Cardiac muscle cell (in vitro differentiated cells and primary cell): ENCODE results near the gene MSMB. TPM values are rescaled to one million over a fixed set of nuclear protein-coding genes. Genes with fewer than 3 reads are reported as not detected.

Experiments used
- DNase-seq, 2 donors: peaks; one replicate each; pipeline versions ENCODE4 v3.0.0 to v3.0.0-alpha.2; 2010 to 2017; ENCODE audit warnings: low read depth in 1 of 2, low spot score in 1 of 2
- H3K27ac ChIP-seq: fragments of 200-600 bp; sonication (generic); 2 replicates; pipeline ENCODE4 v1.5.1; 2016
- H3K27me3 ChIP-seq: fragments of 200-600 bp; sonication (generic); 2 replicates; pipeline ENCODE4 v1.6.0; 2016; ENCODE audit warnings: control low read depth
- H3K36me3 ChIP-seq: fragments of 200-600 bp; sonication (generic); 2 replicates; pipeline ENCODE4 v1.5.1; 2016; ENCODE audit warnings: control low read depth
- H3K4me1 ChIP-seq: fragments of 200-600 bp; sonication (generic); 2 replicates; pipeline ENCODE4 v1.8.1; 2017; ENCODE audit warnings: low read depth, mild to moderate bottlenecking, mixed run types
- H3K4me3 ChIP-seq: fragments of 200-600 bp; sonication (generic); 2 replicates; pipeline ENCODE4 v1.5.1; 2016; ENCODE audit warnings: mild to moderate bottlenecking
- H3K9me3 ChIP-seq: fragments of 200-600 bp; sonication (generic); 2 replicates; pipeline ENCODE4 v1.5.1; 2017; ENCODE audit warnings: low read depth, mild to moderate bottlenecking, control low read depth
- CTCF ChIP-seq: IDR thresholded peaks from 2 replicates; pipeline ENCODE4 v1.5.1; 2012; ENCODE audit warnings: low read depth, mild to moderate bottlenecking, low read length
- polyA plus RNA-seq: library from polyadenylated mRNA; unstranded; fragments of >200 nt; fragmentation: Nextera tagmentation; extraction: Ambion mirVana; gene quantifications from 2 replicates; pipeline ENCODE4 v1.2.1, GENCODE V29; 2016
- total RNA-seq: library from RNA; depleted of rRNA; stranded (reverse); fragments of >200 nt; gene quantifications from 2 replicates; pipeline ENCODE4 v1.2.3, GENCODE V29; 2016

MSMB gene
- total and polyA plus RNA-seq, 2 experiments from 2014 or later: not detected

DNA sequence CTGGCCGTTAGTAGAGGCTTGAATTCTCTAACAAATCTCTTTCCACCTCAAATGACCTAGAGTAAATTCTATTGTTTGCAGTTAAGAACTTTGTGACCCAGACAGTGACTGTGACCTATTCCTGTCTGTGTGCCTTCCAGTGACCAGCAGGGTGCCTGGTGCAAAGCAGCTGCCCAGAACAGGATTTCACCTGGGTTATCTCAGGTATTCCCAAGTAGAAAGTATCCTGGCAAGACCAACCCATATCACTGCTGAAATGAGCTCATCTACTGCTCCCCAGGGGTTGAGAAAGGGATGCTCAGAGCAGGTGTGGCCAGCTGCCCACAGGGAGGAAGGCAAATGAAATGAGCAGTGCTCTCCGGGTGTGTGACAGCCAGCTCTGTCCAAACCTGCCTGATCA is 2.1 kb upstream of the MSMB start:
- Histone ChIP-seq H3K4me1 (no peaks in the 10 kb centered on the region), H3K27me3 (no peaks in the 10 kb centered on the region), H3K9me3 (no peaks in the 10 kb centered on the region), H3K36me3 (no peaks in the 10 kb centered on the region), H3K4me3 (no peak overlapping the region), H3K27ac (no peak overlapping the region)
- TF ChIP-seq CTCF: no peak
- DNase-seq: no peak

DNA sequence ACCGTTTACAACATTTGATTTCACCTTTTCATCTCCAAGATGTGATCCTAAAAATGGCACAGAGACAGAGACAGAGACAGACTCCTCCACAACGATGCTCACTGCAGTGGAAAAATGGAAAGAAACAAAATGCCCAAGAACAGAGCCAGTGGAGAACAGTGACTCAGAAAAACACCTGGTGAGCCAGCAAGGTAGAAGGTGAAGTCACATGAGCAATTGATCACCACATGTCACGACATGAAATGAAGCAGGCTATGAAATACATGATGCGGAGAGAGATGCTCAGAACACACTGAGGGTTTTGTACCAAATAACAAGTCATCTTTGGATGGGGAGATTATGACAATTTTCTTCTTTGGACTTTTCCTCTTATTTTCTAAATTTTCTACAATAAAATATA is 3.5 kb downstream of the MSMB start:
- Histone ChIP-seq H3K9me3 (no peaks in the 10 kb centered on the region), H3K27ac (no peak overlapping the region), H3K4me1 (no peaks in the 10 kb centered on the region), H3K27me3 (peaks cover 5% of the 10 kb centered on the region), H3K4me3 (no peak overlapping the region), H3K36me3 (no peaks in the 10 kb centered on the region)
- no peak for TF ChIP-seq CTCF
- no peak for DNase-seq

- TF ChIP-seq CTCF: no peak
- no peaks in the 10 kb centered on the region for H3K4me1 ChIP-seq
- peaks cover 5% of the 10 kb centered on the region for H3K27me3 ChIP-seq
- no peak for DNase-seq
- H3K9me3 ChIP-seq: no peaks in the 10 kb centered on the region
- no peaks in the 10 kb centered on the region for H3K36me3 ChIP-seq
- no peak overlapping the region for H3K27ac ChIP-seq
- H3K4me3 ChIP-seq: no peak overlapping the region
Measured at GRCh38 chr10:46040004-46040403, 6.1 kb downstream of the MSMB start.

DNA sequence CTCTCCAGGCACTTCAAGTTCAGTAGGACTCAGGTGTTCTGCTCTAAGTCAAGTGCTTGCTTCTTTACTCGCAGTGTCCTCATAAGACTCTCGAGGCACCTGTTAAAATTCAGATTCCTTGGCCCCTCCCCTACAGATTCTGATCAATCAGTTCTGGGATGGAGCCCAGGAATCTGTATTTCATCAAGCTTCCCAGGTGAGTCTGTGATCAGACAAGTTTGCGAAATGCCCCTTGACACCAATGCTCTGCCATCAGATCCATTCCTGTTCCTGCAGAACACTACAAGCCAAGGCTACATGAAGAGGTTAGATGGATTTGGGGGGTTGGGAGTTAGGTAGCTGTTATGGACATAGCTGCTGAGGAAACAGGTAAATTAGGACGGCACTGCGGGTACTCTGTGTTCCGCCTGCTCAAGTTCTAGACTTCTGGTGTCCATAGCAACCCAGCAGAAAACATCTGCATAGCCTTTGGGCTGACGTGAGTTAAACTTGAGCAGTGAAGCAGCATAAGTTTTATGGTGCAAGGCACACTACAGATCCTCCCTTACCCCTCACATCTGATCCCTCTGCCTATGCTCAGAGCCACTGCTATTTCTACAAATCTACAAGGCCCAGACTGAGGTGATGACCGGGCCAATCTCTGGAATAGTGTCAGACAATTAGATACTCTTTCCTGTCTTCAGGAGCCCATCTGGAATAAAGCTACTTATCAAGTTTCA is 8.8 kb downstream of the MSMB start:
- peaks cover 5% of the 10 kb centered on the region for H3K4me1 ChIP-seq
- H3K4me3 ChIP-seq: no peak overlapping the region
- TF ChIP-seq CTCF: no peak
- H3K27me3 ChIP-seq: peaks cover 2% of the 10 kb centered on the region
- no peak overlapping the region for H3K27ac ChIP-seq
- no peak for DNase-seq
- no peaks in the 10 kb centered on the region for H3K9me3 ChIP-seq
- no peaks in the 10 kb centered on the region for H3K36me3 ChIP-seq

DNA sequence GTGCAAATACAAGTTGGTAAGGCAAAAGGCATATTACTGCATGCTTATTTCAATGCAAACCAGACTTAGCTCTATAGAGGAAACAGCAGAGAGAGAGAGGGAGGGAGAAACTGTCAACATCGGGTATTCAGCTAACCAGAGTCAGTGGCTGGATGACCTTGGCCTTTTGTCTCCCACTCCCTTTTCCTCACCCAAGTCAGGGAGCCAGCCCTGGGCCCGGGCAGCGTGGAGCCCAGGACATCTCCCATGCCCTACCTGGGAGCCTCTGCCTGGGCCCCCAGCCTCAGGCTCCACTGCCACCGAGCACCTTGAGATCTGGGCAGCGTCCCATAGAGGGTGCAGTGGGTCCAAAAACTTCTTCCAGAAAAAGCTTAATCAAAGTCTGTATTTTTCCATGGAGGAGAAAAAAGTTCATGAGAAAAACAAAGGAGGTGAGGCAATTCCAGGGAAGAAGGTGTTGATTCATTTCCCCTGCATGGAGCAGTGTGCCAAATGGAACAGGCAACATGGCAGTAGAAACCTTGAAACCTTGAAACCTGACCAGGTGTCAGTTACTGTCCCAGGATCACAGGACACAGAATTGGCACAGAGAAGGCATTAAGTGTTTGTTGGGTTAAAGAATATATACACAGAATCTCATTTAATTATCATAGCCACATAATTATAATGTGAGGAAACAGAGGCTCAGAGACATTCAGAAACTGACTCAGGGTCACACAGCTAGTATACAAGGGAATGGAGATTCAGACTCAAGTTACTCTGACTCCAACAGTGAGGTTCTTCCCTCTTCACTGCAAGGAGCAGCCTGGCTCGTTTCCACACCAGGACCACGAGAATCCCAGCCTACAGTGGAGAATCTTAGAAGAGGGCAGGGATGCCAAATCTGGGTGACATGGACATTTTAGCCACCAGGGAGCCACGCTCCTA is 9.9 kb downstream of the MSMB start:
- no peaks in the 10 kb centered on the region for H3K36me3 ChIP-seq
- peaks cover 5% of the 10 kb centered on the region for H3K4me1 ChIP-seq
- H3K27me3 ChIP-seq: no peaks in the 10 kb centered on the region
- DNase-seq: no peak
- H3K9me3 ChIP-seq: no peaks in the 10 kb centered on the region
- H3K4me3 ChIP-seq: no peak overlapping the region
- no peak overlapping the region for H3K27ac ChIP-seq
- no peak for TF ChIP-seq CTCF
